Suppressor macrophage treated with lipopolysaccharide for 4 hours (primary cell): ENCODE data around the gene AHCYL2.
"Not testable (repeated sequence)": the region's sequence is repeated elsewhere in the genome, so short reads cannot be mapped to it uniquely, and the experiment has no call there.

Experiments used
- DNase-seq: peaks from one replicate; pipeline ENCODE4 v3.0.0-alpha.2; 2020

The AHCYL2 gene

DNA sequence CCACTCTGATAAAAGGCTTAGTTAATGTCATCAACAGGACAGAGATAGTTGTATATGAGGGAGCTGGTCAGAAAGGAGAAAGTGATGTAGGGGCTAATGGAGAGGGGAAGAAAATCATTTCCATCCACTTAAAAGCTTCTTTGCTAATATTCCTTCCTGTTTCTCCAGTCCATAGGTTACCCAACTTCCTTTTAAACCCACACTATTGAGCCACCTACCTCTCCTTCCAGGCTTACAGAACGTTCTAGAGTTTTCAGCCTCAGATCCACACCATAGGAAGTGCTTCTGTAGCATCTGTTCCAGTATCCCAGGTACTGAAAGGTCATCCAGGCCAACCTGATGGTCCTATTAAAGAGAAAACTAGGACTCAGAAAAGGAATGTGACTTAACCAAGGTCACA lies 237.6 kb downstream of the AHCYL2 start:
- peak; percentile 48 for DNase-seq

DNA sequence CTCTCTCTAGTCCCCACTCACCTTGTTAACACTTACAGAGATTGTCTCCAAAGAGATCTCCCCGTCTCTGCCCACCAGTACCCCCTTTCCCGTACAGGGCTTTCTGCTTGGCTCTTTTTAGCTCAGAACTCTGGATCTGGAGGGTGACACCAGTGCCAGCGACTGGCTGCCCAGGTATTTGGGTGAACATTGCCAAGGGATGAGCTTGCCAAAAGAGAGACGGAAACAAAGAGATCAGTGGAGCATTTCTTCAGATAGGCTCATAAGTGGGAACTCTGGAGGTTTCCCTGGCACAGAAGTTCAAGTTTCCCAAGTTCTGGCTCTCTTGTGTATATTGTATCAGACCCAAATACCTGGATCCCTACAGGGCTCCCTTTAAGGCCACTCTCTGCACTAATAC lies 239.4 kb downstream of the AHCYL2 start:
- no peak for DNase-seq

DNA sequence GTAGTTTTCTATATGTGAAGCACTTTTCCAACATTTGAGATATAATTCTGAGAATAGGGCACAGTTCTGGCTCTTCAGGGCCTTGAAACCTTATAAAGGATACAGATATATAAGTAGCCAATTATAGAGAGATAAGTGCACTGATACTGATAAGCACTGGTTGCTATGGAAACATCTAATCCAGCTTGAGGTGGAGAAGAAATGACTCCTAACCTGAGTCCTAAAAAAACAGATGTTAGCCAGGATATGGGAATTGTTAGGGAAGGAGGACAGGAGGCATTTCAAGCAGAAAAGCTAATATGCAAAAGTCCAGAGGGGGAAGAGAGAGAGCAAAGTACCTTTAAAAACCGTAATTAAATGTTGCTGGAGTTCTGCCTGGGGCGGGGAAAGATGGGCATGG lies 240.2 kb downstream of the AHCYL2 start:
- DNase-seq: no peak

GRCh38 chr7:129466796-129467195 lies 242.0 kb downstream of the AHCYL2 start:
- no peak for DNase-seq

DNA sequence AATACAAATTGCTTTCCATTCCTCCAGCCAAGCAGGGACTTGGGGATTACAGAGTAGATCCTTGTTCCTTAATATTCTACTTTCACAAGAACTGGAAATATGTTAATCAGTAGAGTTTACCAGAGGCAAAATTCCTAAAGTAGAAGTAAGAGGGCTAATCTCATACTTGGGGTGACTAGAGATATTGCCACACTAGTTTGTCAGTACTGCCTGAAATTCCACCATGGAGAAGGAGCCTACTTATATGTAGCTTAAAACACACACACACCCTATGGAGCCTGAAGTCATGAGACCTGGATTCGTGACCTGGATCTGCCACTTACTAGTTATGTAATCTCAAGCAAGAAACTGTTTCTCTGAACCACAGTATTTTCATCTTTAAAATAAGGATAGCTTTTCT lies 243.3 kb downstream of the AHCYL2 start:
- no peak for DNase-seq

DNA sequence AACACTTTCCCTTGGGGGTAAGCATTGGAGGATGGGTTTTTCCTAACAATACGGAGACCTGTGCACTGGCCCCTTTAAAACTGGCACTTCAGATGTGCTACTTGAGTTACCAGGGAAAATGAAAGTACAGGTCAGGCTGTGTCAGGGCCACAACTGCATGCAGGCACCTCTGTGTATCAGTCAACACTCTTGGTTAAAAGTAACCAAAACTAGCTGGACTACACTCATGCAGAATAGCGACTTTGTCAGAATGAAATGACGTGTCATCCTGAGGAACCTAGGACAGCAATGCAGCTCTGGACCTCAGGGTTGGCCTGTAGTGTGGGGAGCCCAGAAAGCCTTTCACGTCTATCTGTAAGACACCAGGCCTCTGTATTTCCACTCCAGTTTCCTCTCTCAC lies 243.7 kb downstream of the AHCYL2 start:
- DNase-seq: no peak

DNA sequence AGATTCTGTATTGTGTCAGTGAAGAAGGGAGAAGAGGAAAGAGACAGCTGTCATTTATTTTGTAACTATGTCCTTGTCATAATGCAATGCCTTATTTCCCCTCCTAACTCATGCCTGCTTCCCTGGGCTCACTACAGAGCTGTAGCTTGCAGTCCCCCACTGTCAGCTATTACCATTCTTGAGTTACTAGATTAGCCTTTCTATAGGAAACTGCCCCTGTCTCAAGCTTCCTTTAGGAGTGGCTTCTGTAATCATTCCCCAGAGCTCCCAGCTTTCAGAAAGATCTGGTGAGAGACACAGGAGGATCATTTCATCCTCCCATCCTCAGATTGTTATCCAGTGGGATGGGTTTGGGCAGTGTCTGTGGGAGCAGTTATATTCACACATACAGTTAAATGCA lies 245.1 kb downstream of the AHCYL2 start:
- DNase-seq: no peak

DNA sequence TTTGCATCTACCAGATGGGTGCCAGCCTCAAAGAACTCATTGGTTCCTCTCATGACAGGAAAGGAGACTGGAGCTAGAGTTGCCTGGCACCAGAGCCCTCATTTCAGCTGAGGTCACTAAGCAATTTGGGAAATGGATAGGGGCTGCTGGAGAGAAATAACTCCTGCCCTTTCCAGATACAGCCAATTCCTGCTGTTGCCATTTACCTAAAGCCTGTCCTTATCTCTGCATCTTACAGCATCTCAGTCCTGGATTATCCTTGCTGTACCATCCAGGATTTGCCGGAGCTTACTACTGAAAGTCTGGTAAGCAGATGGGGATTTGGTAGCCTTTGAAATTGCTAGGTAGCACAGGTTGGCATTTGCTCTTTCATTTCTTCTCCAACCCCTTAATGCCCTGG lies 245.6 kb downstream of the AHCYL2 start:
- no peak for DNase-seq

- no peak for DNase-seq
Observed at GRCh38 chr7:129471402-129471827, 246.6 kb downstream of the AHCYL2 start.

DNA sequence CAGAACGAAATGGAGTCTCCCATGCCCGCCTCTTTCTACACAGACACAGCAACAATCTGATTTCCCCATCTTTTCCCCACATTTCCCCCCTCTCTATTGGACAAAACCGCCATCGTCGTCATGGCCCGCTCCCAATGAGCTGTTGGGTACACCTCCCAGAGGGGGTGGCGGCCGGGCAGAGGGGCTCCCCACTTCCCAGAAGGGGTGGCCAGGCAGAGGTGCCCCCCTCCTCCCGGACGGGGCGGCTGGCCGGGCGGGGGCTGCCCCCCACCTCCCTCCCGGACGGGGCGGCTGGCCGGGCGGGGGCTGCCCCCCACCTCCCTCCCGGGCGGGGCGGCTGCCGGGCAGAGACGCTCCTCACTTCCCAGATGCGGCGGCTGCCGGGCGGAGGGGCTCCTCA lies 251.1 kb downstream of the AHCYL2 start:
- DNase-seq: not testable (repeated sequence)

DNA sequence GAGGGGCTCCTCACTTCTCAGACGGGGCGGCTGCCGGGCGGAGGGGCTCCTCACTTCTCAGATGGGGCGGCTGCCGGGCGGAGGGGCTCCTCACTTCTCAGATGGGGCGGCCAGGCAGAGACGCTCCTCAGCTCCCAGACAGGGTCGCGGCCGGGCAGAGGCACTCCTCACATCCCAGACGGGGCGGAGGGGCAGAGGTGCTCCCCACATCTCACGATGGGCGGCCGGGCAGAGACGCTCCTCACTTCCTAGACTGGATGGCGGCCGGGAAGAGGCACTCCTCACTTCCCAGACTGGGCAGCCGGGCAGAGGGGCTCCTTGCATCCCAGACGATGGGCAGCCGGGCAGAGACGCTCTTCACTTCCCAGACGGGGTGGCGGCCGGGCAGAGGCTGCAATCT lies 251.6 kb downstream of the AHCYL2 start:
- DNase-seq: not testable (repeated sequence)
